Fibroblast of the aortic adventitia (primary cell): Measurements from ENCODE around the gene ARTN. TPM values are rescaled to one million over a fixed set of nuclear protein-coding genes. Genes with fewer than 3 reads are reported as not detected.

Experiments used
- DNase-seq: peaks from one replicate; pipeline ENCODE4 v3.0.0-alpha.2; 2010; ENCODE audit warnings: low read depth
- H3K4me3 ChIP-seq: 2 replicates; pipeline ENCODE4 v1.5.1; 2011; ENCODE audit warnings: low read depth, mild to moderate bottlenecking, control low read depth, low read length, moderate library complexity
- total RNA-seq: library from RNA; depleted of rRNA; stranded (reverse); fragments of >200 nt; gene quantifications from 2 replicates; pipeline ENCODE4 v1.2.3, GENCODE V29; 2012; ENCODE audit warnings: low replicate concordance
- TF ChIP-seq, protein P1 (sequence below): IDR thresholded peaks from 2 replicates; pipeline ENCODE4 v1.5.1; 2011; ENCODE audit warnings: mild to moderate bottlenecking, low read length, control low read depth, inconsistent platforms; ENCODE audit not compliant: insufficient read depth

Gene ARTN
- total RNA-seq, 1 donor = not detected

DNA sequence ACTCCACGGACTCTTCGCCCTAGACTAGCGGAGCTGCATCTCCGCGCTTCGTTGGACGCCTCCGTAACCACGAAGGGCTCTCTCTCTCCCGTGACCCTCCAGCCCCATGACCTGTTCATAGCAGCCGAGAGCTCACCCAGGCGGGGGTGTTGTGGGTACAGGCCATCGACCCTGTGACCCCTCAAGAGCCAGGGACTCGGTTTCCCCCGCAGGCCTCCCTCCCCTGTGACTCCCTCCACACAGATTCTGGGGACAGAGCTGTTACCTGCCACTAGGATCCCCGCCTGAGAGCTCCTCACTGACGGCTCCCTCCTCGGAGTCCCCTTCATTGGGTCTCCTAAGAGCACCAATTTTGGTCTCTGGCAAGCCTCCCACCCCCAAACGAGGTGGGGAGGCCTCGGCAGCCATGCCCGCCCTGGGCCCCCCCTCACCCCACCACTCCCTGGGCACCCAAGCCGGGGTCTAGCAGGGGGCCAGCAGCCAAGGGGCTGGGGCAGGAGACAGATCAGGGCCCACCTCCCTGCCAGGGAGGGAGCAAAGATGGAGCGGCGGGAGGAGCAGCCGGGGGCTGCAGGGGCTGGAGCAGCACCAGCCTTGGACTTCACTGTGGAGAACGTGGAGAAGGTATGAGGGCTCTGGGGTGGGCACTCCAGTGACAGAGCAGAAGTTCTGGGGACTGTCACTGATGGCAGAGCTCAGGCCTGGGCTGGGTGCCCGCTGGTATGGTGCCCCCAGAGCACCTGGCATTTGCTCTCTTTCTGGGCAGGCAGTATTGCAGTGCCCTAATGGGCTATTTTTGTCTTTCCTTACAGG is 13.7 kb downstream of the ARTN start:
- H3K4me3 ChIP-seq = peak overlapping the region; percentile 96
- no peak for DNase-seq
- TF ChIP-seq, protein P1, sequence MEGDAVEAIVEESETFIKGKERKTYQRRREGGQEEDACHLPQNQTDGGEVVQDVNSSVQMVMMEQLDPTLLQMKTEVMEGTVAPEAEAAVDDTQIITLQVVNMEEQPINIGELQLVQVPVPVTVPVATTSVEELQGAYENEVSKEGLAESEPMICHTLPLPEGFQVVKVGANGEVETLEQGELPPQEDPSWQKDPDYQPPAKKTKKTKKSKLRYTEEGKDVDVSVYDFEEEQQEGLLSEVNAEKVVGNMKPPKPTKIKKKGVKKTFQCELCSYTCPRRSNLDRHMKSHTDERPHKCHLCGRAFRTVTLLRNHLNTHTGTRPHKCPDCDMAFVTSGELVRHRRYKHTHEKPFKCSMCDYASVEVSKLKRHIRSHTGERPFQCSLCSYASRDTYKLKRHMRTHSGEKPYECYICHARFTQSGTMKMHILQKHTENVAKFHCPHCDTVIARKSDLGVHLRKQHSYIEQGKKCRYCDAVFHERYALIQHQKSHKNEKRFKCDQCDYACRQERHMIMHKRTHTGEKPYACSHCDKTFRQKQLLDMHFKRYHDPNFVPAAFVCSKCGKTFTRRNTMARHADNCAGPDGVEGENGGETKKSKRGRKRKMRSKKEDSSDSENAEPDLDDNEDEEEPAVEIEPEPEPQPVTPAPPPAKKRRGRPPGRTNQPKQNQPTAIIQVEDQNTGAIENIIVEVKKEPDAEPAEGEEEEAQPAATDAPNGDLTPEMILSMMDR = no peak

DNA sequence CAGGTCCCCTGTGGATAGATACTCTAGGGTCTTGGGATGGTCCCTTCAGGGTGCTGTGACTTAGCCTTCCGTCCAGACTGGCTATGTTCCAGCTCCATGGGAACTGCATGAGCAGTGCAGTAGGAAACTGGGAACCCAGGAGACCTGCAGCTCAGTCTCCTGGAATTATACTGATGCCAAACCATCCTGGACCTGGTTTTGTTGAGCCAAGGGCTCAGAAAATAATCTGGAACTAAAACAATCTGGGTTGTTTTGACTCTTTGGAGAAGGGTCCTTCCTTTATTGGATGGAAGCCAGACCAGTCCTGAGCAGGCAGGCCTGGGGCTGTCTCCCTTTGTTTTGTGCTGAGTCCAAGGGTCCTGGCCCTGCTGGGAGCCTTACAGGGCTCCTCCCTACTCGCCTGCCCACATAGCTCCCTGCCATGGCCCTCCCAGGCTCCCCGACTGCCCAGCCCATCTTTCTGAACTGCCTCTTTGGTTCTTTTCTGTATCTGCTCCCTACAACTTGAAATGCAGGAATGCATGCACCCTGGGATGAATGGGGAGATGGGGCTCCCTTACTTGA is 14.4 kb downstream of the ARTN start:
- peak; percentile 17 for DNase-seq
- TF ChIP-seq, protein P1 = no peak
- peak overlapping the region; percentile 96 for H3K4me3 ChIP-seq

DNA sequence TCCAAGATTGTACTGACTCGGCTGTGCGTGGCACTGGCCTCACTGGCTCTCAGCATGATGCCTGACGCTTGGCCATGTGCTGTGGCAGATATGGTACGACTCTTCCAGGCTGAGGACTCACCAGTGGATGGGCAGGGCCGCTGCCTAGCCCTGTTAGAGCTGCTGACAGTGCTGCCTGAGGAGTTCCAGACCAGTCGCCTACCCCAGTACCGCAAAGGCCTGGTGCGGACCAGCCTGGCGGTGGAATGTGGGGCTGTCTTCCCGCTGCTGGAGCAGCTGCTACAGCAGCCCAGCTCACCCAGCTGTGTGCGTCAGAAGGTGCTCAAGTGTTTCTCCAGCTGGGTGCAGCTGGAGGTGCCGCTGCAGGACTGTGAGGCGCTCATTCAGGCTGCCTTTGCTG is 16.1 kb downstream of the ARTN start:
- DNase-seq = no peak
- TF ChIP-seq, protein P1 = no peak

DNA sequence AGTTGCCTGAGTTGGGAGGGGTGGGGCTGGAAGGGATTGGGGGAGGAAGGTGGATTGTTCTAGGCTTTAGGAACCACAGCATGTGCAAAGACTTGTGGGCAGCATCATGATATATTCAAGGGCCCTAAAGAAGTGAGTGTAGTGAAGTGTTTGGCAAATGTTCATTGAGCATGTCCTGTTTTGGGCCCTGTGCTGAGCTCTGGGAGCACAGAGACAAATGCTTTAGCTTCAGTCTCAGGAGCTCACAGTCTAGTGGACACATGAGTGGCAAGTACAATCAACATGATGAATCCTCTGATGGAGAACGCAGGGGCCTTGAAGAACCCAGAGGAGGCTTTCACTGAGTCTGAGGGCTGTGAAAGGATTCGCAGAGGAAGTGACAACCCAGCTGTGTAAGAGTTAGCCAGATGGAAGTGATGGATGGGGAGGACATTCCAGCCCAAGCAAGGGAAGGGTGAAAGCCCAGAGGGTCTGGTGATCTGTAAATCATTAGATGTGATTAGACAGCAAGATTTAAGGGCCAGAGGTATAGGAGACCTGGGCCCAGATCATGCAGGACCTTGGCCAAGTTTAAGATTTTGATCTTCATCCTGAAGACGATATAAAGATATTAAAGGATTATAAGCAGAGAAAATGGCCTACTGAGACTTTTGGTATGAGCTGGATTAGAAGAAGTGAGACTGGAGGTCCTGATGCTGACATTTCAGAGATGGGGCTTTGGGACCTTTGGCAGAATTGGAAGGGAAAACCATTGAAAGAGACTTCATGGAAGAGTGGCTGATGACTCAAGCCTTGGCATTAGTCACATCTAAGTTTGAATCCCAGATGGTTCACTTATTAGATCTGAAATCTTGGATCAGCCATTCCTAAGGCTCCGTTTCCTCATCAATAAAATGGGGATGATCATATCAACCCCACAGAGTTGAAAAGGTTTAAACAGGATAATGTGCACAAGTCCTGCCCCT is 17.7 kb downstream of the ARTN start:
- H3K4me3 ChIP-seq = no peak overlapping the region
- TF ChIP-seq, protein P1 = no peak
- peak; percentile 18 for DNase-seq

More for the DNA sequence above, 16.1 kb downstream of the ARTN start:
- H3K4me3 ChIP-seq = no peak overlapping the region

DNA sequence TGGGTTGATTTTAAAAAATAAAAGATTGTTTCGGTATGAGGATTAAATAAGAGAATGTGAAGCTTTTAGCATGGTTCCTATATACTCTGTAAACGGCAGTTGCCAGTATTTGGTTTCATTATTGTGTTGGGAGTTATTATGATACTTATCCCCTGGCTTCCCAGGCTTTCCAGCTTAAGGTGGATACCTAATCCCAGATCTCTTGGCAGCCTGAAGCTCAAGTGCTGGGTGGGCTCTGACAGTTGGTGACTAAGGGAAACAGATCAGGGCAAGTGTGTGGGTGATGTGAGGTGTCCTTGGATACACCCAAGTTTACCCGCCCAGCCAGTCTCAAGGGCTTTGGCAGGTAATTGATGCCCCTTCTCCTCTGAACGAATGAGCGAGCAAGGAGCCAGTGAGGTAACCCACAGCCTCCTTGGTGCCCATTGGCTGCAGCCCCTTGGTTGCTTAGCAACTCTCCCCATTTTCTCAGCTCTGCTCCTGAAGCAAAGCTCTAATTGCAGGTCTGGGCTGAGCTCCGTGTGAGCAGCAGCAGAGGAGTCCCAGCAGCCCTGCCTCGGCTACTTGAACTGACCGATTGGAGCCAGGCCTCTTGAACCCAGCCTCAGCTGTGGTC is 19.2 kb downstream of the ARTN start:
- H3K4me3 ChIP-seq = no peak overlapping the region
- no peak for DNase-seq
- TF ChIP-seq, protein P1 = no peak

DNA sequence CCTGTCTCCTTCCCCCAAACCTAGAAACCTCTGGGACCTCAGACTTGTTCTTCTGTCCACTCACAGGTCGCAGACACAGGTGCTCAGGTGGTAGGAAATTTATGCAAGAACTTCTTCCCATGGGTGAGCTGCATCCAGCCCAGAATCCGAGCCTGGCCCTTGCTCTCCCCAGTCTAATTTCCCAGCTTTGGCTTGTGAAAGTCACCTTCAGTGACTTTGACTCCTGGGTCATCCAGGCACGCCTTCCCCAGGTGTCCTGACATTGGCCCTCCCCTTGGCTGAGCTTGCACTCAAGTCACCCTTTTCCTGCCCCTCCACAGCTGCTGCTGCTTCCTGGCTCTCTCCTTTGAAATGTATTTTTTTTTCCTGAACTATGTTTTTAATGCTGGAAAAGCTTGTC is 19.8 kb downstream of the ARTN start:
- DNase-seq = no peak
- TF ChIP-seq, protein P1 = no peak
- no peak overlapping the region for H3K4me3 ChIP-seq
